H1 (cell line): ENCODE measurements around the gene DUSP2. TPM values are rescaled to one million over a fixed set of nuclear protein-coding genes. Genes with fewer than 3 reads are reported as not detected.

Experiments
- ASH2L ChIP-seq: fragments of 200-600, 300-600 bp; sonication (generic); IDR thresholded peaks from one replicate; pipeline ENCODE4 v1.7.1; 2017; ENCODE audit warnings: low read length
- CHD7 ChIP-seq: fragments of 300-600 bp; sonication (generic); IDR thresholded peaks from 2 replicates; pipeline ENCODE4 v1.7.1; 2012; ENCODE audit warnings: low read length, moderate library complexity, mild to moderate bottlenecking, inconsistent platforms; ENCODE audit not compliant: insufficient replicate concordance
- EGR1 ChIP-seq: IDR thresholded peaks from 2 replicates; pipeline ENCODE4 v1.6.1; 2011; ENCODE audit warnings: low read depth, low read length, borderline replicate concordance
- SIN3A ChIP-seq, 2 experiments: IDR thresholded peaks in 1 of 2; conservative IDR thresholded peaks in 1 of 2; 2 replicates each; pipeline ENCODE4 v1.6.1; 2011 to 2012; ENCODE audit warnings: low read length in 2 of 2, improper control_type of control experiment in 1 of 2, low read depth in 1 of 2, mild to moderate bottlenecking in 1 of 2
- TBP ChIP-seq: IDR thresholded peaks from 2 replicates; pipeline ENCODE4 v1.6.1; 2011; ENCODE audit warnings: low read depth, low read length, improper control_type of control experiment
- polyA plus RNA-seq, 7 experiments: library from polyadenylated mRNA; depleted of rRNA in 3 of 7; stranded (reverse) in 5 of 7; unstranded in 2 of 7; fragments of >200 nt in 5 of 7; fragments of 200-250 nt in 2 of 7; gene quantifications; 1 replicate in 5 of 7; 2 replicates in 1 of 7; 4 replicates in 1 of 7; pipeline versions ENCODE4 v1.2.1 to v1.2.3, GENCODE V29; 2011 to 2013; ENCODE audit warnings: missing spikeins in 2 of 7, mixed read lengths in 2 of 7
- total RNA-seq: library from RNA; stranded (reverse); fragmentation: NEBNext Ultra II Directional; extraction: Animal tissue kit (Norgen Biotek cat#: 25700); gene quantifications from 2 replicates; pipeline ENCODE4 v1.2.1, GENCODE V29; 2021

Gene DUSP2
- total and polyA plus RNA-seq, 2 of the 8 experiments (the other 6 are each of a cell fraction or from before 2014, with no cell fraction given), result 10.1 to 10.4 TPM

GRCh38 chr2:96147593-96148201, 2.5 kb upstream of the DUSP2 start (continued):
- no peak for TF ChIP-seq CHD7
- TF ChIP-seq ASH2L, result no peak
- no peak for TF ChIP-seq SIN3A (conservative IDR thresholded peaks at IDR 0.05 in 1 of 2, IDR thresholded peaks at IDR 0.05 in 1 of 2; ENCODE audit: low read depth in 1 of 2, low read length in 2 of 2)
- TF ChIP-seq EGR1, result no peak
- TF ChIP-seq TBP, result no peak
